ENCODE data around the gene TFPI. TPM values are rescaled to one million over a fixed set of nuclear protein-coding genes. Genes with fewer than 3 reads are reported as not detected.

The TFPI gene
- total and polyA plus RNA-seq, 12 donors: 12.6 to 51.0 (median 21.0) TPM

- ATAC-seq (no peak), DNase-seq (no peak)
- Histone ChIP-seq H3K36me3 (no peaks in the 10 kb centered on the region), H3K27me3 (no peaks in the 10 kb centered on the region), H3K9me3 (peaks cover 0 to 17% (median 0%) of the 10 kb centered on the region in 11 donors), H3K4me1 (peaks cover 0 to 10% (median 0%) of the 10 kb centered on the region in 9 donors), H3K27ac (no peak overlapping the region), H3K4me3 (no peak overlapping the region)
- no peak for TF ChIP-seq CTCF (IDR thresholded peaks at IDR 0.05)
- WGBS, 2 donors: 78 to 83% methylated on average over 5 of the region's 5 CpGs
- intact Hi-C loops (cut with DNase I): no loop called here
Measured at GRCh38 chr2:187415449-187415848, 138.8 kb downstream of the TFPI start.

Other genes with a start within 250 kb of the TFPI start
- 10 to 100 TPM; 11.0 to 45.1 (median 21.4) TPM for gene CALCRL, start 106.2 kb downstream of the TFPI start, total RNA-seq
- gene CALCRL, start 106.2 kb downstream of the TFPI start, polyA plus RNA-seq: 10 to 100 TPM in 1 of 2 donors, 1 to 10 TPM in 1; 10.0 to 13.0 TPM